ENCODE results near the gene PPM1H.

PPM1H gene

DNA sequence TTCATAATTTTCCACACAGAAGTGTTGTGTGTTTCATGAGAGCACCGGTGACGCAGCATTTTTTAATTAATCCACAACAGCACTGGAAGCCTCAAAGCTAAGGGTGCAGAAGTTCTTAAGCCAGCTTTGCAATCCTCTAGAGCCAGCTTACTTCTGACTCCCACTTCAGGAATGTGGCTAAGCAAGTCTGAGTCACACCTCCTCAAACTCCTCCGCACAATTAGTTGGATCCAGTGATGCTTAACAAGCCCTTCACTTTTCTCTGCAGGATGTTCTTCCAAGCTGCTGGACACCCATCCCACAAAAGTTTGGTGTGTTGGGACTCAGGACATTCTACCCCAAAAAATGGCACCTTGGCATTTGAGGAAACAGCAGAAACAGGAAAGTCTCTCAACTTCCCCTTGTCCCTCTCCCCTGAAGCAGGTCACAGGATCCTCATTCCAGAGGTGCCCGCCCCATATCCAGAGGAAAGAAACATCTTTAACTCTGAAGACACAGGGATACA, 210.0 kb downstream of the PPM1H start:
- Histone ChIP-seq H3K9ac (ENCODE audit: low read length in 5 of 5) (no peak overlapping the region), H3K27me3 (ENCODE audit: control insufficient read depth in 5 of 5, insufficient read depth in 4 of 5, low read length in 5 of 5) (no peaks in the 10 kb centered on the region), H3K27ac (ENCODE audit: low read depth, low read length) (no peak overlapping the region)

DNA sequence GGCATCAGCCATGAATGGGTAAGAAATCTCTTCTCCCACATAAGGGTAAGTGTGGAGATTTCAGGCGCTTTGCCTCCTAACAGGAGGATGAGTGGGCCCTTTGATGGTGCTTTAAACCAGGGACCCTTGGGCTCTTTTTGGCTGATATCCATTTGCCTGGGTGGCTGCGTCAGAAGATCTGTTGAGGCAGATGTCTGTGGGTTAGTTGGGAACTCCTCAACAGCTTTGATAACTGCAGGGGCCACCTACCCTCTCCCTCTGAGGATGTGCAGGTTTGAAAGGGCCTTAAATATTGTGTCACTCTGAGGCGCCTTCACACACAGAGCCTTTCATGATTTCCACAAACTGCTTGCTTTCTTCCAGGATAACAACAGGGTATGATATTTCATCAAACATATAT, 210.7 kb downstream of the PPM1H start:
- Histone ChIP-seq H3K27me3 (ENCODE audit: control insufficient read depth in 5 of 5, insufficient read depth in 4 of 5, low read length in 5 of 5) (no peaks in the 10 kb centered on the region), H3K9me3 (ENCODE audit: control insufficient read depth in 5 of 5, low read length in 5 of 5) (no peaks in the 10 kb centered on the region), H3K36me3 (ENCODE audit: control insufficient read depth in 5 of 5, insufficient read depth in 5 of 5, low read length in 5 of 5) (no peaks in the 10 kb centered on the region), H3K4me1 (ENCODE audit: control insufficient read depth in 5 of 5, insufficient read depth in 5 of 5, low read length in 5 of 5) (peaks cover 0 to 21% (median 10%) of the 10 kb centered on the region in 5 donors), H3K4me3 (ENCODE audit: low read depth in 1 of 5, low read length in 5 of 5) (no peak overlapping the region), H3K27ac (ENCODE audit: low read depth, low read length) (no peak overlapping the region), H3K9ac (ENCODE audit: low read length in 5 of 5) (no peak overlapping the region)

More for the DNA sequence above, 210.0 kb downstream of the PPM1H start:
- Histone ChIP-seq H3K36me3 (ENCODE audit: control insufficient read depth in 5 of 5, insufficient read depth in 5 of 5, low read length in 5 of 5) (no peaks in the 10 kb centered on the region), H3K4me3 (ENCODE audit: low read depth in 1 of 5, low read length in 5 of 5) (no peak overlapping the region), H3K4me1 (ENCODE audit: control insufficient read depth in 5 of 5, insufficient read depth in 5 of 5, low read length in 5 of 5) (peaks cover 0 to 25% (median 11%) of the 10 kb centered on the region in 5 donors), H3K9me3 (ENCODE audit: control insufficient read depth in 5 of 5, low read length in 5 of 5) (no peaks in the 10 kb centered on the region)

DNA sequence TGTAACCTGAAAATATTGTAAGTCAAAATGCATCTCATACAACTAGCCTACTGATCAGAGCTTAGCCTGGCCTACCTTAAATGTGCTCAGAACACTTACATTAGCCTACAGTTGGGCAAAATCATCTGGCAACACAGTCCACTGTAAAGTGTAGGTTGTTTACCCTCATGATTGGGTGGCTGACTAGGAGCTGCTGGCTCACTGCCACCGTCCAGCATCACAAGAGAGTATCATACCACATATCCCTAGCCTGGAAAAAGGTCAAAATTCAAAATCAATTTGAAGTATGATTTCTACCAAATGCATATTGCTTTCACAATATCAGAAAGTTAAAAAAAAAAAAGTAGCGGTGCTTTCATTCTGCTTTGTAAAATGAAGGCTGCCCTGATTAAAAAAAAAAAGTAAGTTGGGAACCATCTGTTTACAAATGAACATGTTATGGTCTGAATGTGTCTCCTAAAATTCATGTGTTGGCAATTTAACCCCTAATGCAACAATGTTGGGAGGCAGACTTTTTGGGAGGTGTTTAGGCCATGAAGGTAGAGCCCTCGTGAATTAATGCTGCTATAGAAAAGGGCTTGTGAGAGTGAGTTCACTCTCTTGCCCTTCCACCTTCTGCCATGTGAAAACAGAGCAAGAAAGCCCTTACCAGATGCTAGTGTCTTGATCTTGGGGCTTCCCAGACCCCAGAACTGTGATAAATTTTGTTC, 211.8 kb downstream of the PPM1H start:
- Histone ChIP-seq H3K36me3 (ENCODE audit: control insufficient read depth in 5 of 5, insufficient read depth in 5 of 5, low read length in 5 of 5) (no peaks in the 10 kb centered on the region), H3K27ac (ENCODE audit: low read depth, low read length) (no peak overlapping the region), H3K9me3 (ENCODE audit: control insufficient read depth in 5 of 5, low read length in 5 of 5) (no peaks in the 10 kb centered on the region), H3K27me3 (ENCODE audit: control insufficient read depth in 5 of 5, insufficient read depth in 4 of 5, low read length in 5 of 5) (no peaks in the 10 kb centered on the region), H3K9ac (ENCODE audit: low read length in 5 of 5) (no peak overlapping the region), H3K4me3 (ENCODE audit: low read depth in 1 of 5, low read length in 5 of 5) (no peak overlapping the region), H3K4me1 (ENCODE audit: control insufficient read depth in 5 of 5, insufficient read depth in 5 of 5, low read length in 5 of 5) (peaks cover 0 to 11% (median 8%) of the 10 kb centered on the region in 5 donors)

- Histone ChIP-seq H3K4me1 (ENCODE audit: control insufficient read depth in 5 of 5, insufficient read depth in 5 of 5, low read length in 5 of 5) (peaks cover 0 to 11% (median 8%) of the 10 kb centered on the region in 5 donors), H3K36me3 (ENCODE audit: control insufficient read depth in 5 of 5, insufficient read depth in 5 of 5, low read length in 5 of 5) (no peaks in the 10 kb centered on the region), H3K27ac (ENCODE audit: low read depth, low read length) (no peak overlapping the region), H3K27me3 (ENCODE audit: control insufficient read depth in 5 of 5, insufficient read depth in 4 of 5, low read length in 5 of 5) (no peaks in the 10 kb centered on the region), H3K9me3 (ENCODE audit: control insufficient read depth in 5 of 5, low read length in 5 of 5) (no peaks in the 10 kb centered on the region), H3K4me3 (ENCODE audit: low read depth in 1 of 5, low read length in 5 of 5) (no peak overlapping the region), H3K9ac (ENCODE audit: low read length in 5 of 5) (no peak overlapping the region)
Observed at GRCh38 chr12:62720661-62721330, 214.2 kb downstream of the PPM1H start.

- Histone ChIP-seq H3K9ac (ENCODE audit: low read length in 5 of 5) (no peak overlapping the region), H3K4me3 (ENCODE audit: low read depth in 1 of 5, low read length in 5 of 5) (no peak overlapping the region), H3K27ac (ENCODE audit: low read depth, low read length) (no peak overlapping the region), H3K4me1 (ENCODE audit: control insufficient read depth in 5 of 5, insufficient read depth in 5 of 5, low read length in 5 of 5) (peaks cover 2 to 14% (median 10%) of the 10 kb centered on the region in 5 donors), H3K9me3 (ENCODE audit: control insufficient read depth in 5 of 5, low read length in 5 of 5) (no peaks in the 10 kb centered on the region), H3K36me3 (ENCODE audit: control insufficient read depth in 5 of 5, insufficient read depth in 5 of 5, low read length in 5 of 5) (no peaks in the 10 kb centered on the region), H3K27me3 (ENCODE audit: control insufficient read depth in 5 of 5, insufficient read depth in 4 of 5, low read length in 5 of 5) (no peaks in the 10 kb centered on the region)
Observed at GRCh38 chr12:62720025-62720424, 214.9 kb downstream of the PPM1H start.

- no peaks in the 10 kb centered on the region for H3K36me3 ChIP-seq (ENCODE audit: control insufficient read depth in 5 of 5, insufficient read depth in 5 of 5, low read length in 5 of 5)
- H3K27ac ChIP-seq (ENCODE audit: low read depth, low read length): no peak overlapping the region
- no peaks in the 10 kb centered on the region for H3K9me3 ChIP-seq (ENCODE audit: control insufficient read depth in 5 of 5, low read length in 5 of 5)
- H3K4me1 ChIP-seq (ENCODE audit: control insufficient read depth in 5 of 5, insufficient read depth in 5 of 5, low read length in 5 of 5): peaks cover 9 to 21% (median 15%) of the 10 kb centered on the region in 5 donors
- no peak overlapping the region for H3K9ac ChIP-seq (ENCODE audit: low read length in 5 of 5)
- no peaks in the 10 kb centered on the region for H3K27me3 ChIP-seq (ENCODE audit: control insufficient read depth in 5 of 5, insufficient read depth in 4 of 5, low read length in 5 of 5)
- H3K4me3 ChIP-seq (ENCODE audit: low read depth in 1 of 5, low read length in 5 of 5): no peak overlapping the region
Observed at GRCh38 chr12:62718762-62719426, 216.1 kb downstream of the PPM1H start.

DNA sequence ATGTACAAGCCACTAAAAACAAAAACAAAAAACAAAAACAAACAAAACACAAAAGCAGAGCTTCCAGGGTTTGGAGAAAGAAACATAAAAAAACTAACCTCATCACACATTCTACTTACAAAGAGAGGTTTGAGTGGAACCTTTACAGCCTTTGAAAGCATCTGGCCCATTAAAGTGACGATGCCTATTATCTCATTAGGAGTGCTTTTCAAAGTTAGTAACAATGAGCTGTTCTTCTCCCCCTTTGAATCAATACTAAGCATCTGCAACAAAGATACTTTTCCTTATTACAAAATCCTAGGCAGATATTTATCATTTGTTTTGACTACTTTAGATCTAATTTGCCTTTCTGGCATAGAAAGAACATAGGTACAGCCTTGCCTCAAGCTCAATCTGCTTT, 217.3 kb downstream of the PPM1H start:
- Histone ChIP-seq H3K4me1 (ENCODE audit: control insufficient read depth in 5 of 5, insufficient read depth in 5 of 5, low read length in 5 of 5) (peaks cover 9 to 31% (median 20%) of the 10 kb centered on the region in 5 donors), H3K9ac (ENCODE audit: low read length in 5 of 5) (no peak overlapping the region), H3K27ac (ENCODE audit: low read depth, low read length) (no peak overlapping the region), H3K27me3 (ENCODE audit: control insufficient read depth in 5 of 5, insufficient read depth in 4 of 5, low read length in 5 of 5) (no peaks in the 10 kb centered on the region), H3K36me3 (ENCODE audit: control insufficient read depth in 5 of 5, insufficient read depth in 5 of 5, low read length in 5 of 5) (no peaks in the 10 kb centered on the region), H3K4me3 (ENCODE audit: low read depth in 1 of 5, low read length in 5 of 5) (no peak overlapping the region), H3K9me3 (ENCODE audit: control insufficient read depth in 5 of 5, low read length in 5 of 5) (no peaks in the 10 kb centered on the region)

GRCh38 chr12:62716866-62717525, 218.0 kb downstream of the PPM1H start:
- H3K27me3 ChIP-seq (ENCODE audit: control insufficient read depth in 5 of 5, insufficient read depth in 4 of 5, low read length in 5 of 5): no peaks in the 10 kb centered on the region
- no peaks in the 10 kb centered on the region for H3K36me3 ChIP-seq (ENCODE audit: control insufficient read depth in 5 of 5, insufficient read depth in 5 of 5, low read length in 5 of 5)
- H3K4me1 ChIP-seq (ENCODE audit: control insufficient read depth in 5 of 5, insufficient read depth in 5 of 5, low read length in 5 of 5): peaks cover 9 to 32% (median 26%) of the 10 kb centered on the region in 5 donors
- no peak overlapping the region for H3K4me3 ChIP-seq (ENCODE audit: low read depth in 1 of 5, low read length in 5 of 5)
- no peak overlapping the region for H3K9ac ChIP-seq (ENCODE audit: low read length in 5 of 5)
- H3K27ac ChIP-seq (ENCODE audit: low read depth, low read length): no peak overlapping the region
- H3K9me3 ChIP-seq (ENCODE audit: control insufficient read depth in 5 of 5, low read length in 5 of 5): no peaks in the 10 kb centered on the region

- Histone ChIP-seq H3K27ac (ENCODE audit: low read depth, low read length) (no peak overlapping the region), H3K4me1 (ENCODE audit: control insufficient read depth in 5 of 5, insufficient read depth in 5 of 5, low read length in 5 of 5) (peaks cover 9 to 32% (median 24%) of the 10 kb centered on the region in 5 donors), H3K9ac (ENCODE audit: low read length in 5 of 5) (no peak overlapping the region), H3K27me3 (ENCODE audit: control insufficient read depth in 5 of 5, insufficient read depth in 4 of 5, low read length in 5 of 5) (no peaks in the 10 kb centered on the region), H3K9me3 (ENCODE audit: control insufficient read depth in 5 of 5, low read length in 5 of 5) (no peaks in the 10 kb centered on the region), H3K4me3 (ENCODE audit: low read depth in 1 of 5, low read length in 5 of 5) (no peak overlapping the region), H3K36me3 (ENCODE audit: control insufficient read depth in 5 of 5, insufficient read depth in 5 of 5, low read length in 5 of 5) (no peaks in the 10 kb centered on the region)
Observed at GRCh38 chr12:62716037-62716436, 218.9 kb downstream of the PPM1H start.

Measured in subcutaneous abdominal adipose tissue (tissue), 5 donors.